HG03108 (cell line): ENCODE results near the gene HYPK.

Experiments
- ATAC-seq: cut with Tn5 transposase; IDR thresholded peaks from one replicate; pipeline ENCODE4 v1.9.1; 2021; ENCODE audit warnings: moderate library complexity; ENCODE audit not compliant: unreplicated experiment

HYPK gene

DNA sequence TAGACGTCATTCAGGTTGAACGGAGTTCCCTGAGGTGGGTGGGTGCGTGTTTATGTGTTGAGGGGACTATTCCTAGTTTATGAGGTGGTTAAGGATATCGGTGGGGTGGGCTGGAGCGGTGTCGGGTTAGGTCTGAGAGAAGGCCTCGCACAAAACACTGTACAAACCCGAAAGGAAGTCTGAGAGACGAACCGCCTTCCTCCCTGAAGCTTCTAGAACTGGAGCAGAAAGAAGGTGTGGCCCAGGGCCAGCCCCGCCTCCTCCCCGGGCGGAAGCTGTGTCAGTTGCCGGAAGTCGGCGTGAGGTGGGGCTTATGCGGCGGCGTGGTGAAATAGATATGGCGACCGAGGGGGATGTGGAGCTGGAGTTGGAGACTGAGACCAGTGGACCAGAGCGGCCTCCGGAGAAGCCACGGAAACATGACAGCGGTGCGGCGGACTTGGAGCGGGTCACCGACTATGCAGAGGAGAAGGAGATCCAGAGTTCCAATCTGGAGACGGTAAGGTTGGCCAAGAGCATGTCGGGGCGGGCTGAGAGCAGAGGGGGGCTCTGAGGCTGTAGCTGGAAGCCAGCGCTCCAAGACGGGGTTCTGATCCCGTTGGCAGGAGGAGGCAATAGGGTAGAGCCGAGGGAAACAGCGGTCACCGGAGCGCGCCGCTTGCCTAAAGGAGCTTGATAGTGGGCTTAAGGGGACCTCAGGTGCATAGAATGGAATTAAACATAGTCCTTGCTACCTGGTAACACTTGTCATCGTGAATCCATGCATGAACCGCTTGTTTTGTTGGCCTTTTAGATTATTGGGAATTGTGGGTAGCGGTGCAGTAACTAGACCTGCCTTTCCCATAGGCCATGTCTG lies at the start of gene HYPK:
Gene HYPK, plus strand, starts transcription at position 314 of the 856 bp plus-strand sequence. Its CDS starts 24 bp downstream, at position 338.
- ATAC-seq: peak; percentile 85

GRCh38 chr15:43751885-43752284 lies 48.5 kb upstream of the HYPK start:
- no peak for ATAC-seq

- ATAC-seq: no peak
Observed at GRCh38 chr15:43762824-43763223, 37.6 kb upstream of the HYPK start.

GRCh38 chr15:43763819-43764446 lies 36.5 kb upstream of the HYPK start:
- no peak for ATAC-seq

GRCh38 chr15:43769584-43770228 lies 30.7 kb upstream of the HYPK start:
- no peak for ATAC-seq

GRCh38 chr15:43771816-43772215 lies 28.6 kb upstream of the HYPK start:
- no peak for ATAC-seq

DNA sequence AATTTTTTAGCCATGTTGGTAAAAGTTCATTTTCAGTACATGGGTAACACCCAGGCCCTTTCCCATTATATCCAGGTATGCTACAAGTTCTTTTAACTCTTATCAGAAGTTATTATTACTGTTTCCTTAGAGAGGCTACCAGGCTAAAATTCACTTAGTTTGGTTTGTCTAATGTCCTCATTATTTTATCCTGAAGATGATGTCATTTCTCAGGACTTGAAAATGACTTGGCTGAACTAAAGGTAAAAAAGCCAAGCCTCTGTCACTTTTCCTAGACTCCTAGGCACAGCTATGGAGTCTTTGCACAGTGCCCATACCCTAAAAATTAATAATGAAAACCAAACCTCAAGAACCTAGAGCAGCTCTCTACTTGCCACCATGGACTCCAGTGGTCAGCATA lies 27.8 kb upstream of the HYPK start:
- ATAC-seq: no peak

GRCh38 chr15:43774062-43774461 lies 26.3 kb upstream of the HYPK start:
- ATAC-seq: no peak

GRCh38 chr15:43775411-43775965 lies 24.9 kb upstream of the HYPK start:
- ATAC-seq: no peak

- ATAC-seq: peak; percentile 63
Observed at GRCh38 chr15:43776101-43776717, 24.2 kb upstream of the HYPK start.

- ATAC-seq: peak; percentile 31
Observed at GRCh38 chr15:43776718-43777266, 23.6 kb upstream of the HYPK start, which contains the start of gene ELL3. Gene ELL3 (minus strand): TSS chr15:43776966. CDS start chr15:43776901, 65 bp downstream.

- peak; percentile 36 for ATAC-seq
Observed at GRCh38 chr15:43777267-43777914, 23.0 kb upstream of the HYPK start.

GRCh38 chr15:43779016-43779415 lies 21.4 kb upstream of the HYPK start:
- ATAC-seq: no peak

DNA sequence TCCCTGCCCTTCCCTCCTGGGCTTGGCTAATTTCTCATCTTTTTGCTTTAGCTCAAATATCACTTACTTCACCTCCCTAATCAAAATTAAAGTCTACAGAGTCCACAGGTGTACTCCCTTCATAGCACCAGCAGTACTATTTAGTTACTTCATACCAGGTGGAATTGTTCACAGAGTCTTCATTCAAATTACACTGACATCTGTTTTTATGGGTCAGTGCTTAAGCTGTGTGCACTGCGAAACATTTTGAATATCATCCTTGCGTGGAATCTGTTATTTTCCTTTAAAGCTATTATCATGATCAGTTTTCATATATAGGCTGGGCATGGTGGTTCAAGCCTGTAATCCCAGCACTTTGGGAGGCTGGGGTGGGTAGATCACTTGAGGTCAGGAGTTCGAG lies 11.0 kb upstream of the HYPK start:
- no peak for ATAC-seq

GRCh38 chr15:43791993-43792760 lies 8.2 kb upstream of the HYPK start, which contains the start of gene SERF2:
Gene SERF2 (plus strand): TSS chr15:43792320. CDS start chr15:43792377, 57 bp downstream.
- peak; percentile 89 for ATAC-seq

GRCh38 chr15:43792761-43793476 lies 7.5 kb upstream of the HYPK start:
- ATAC-seq: no peak

DNA sequence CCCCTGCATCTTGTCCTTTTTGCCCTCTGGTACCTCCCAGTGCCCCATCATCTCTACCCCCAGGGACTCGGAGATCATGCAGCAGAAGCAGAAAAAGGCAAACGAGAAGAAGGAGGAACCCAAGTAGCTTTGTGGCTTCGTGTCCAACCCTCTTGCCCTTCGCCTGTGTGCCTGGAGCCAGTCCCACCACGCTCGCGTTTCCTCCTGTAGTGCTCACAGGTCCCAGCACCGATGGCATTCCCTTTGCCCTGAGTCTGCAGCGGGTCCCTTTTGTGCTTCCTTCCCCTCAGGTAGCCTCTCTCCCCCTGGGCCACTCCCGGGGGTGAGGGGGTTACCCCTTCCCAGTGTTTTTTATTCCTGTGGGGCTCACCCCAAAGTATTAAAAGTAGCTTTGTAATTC lies 6.8 kb upstream of the HYPK start:
- no peak for ATAC-seq

DNA sequence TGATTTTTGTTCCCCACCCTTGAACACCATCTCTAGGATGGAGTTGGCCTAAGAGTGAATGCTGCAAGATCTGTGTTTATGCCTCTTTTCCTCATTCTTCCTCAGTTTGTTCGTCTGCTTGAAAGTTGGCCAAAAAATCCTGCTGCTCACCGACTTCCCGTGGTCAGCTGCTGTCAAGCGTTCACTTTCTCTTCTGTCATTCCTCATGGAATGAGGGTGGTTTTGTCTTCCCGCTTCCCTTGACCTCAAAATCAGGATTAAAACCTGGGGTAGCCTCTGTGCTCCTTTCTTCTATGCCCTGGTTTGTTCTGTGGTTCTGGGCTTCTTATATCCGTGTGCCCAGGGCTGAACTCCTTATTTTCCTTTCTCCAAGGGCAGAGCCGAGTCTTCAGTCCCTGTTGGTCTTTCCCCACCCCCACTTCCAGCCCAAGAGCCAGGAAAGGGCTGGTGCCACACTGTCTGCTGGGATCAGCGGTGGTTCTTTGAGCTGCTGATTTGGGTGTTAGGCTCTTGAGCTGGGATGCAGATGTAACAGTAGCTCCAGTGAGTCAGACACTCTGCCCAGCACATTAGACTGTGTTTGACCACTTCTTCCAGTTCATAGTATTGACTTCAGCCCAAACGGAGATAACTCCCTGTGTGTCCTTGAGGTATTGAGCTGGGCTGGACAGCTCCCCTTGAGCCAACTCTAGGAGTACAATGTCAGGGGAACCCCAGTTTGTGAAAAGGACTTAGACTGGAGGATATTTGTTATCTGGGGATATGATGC lies 5.9 kb upstream of the HYPK start:
- ATAC-seq: no peak
